ENCODE results near the gene LRRC15. TPM values are rescaled to one million over a fixed set of nuclear protein-coding genes. Genes with fewer than 3 reads are reported as not detected.
A peak's percentile ranks its signal among the peaks of the same experiment; 100 is the strongest.

LRRC15 gene
- polyA plus RNA-seq, 2 of the 4 experiments (the other 2 are of a cell fraction): 0.05 to 0.14 TPM

- Histone ChIP-seq H3K4me1 (peaks cover 63% of the 10 kb centered on the region), H3K27ac (peak overlapping the region; percentile 78 to 88), H3K4me2 (peak overlapping the region; percentile 80), H3K9me3 (no peaks in the 10 kb centered on the region), H3K4me3 (peak overlapping the region; percentile 43; the same call in 2 of the 3 replicates)
- POLR2A ChIA-PET: interaction anchor here (1.0 to 2.1 kb wide), 7 partner anchors 8 to 651 kb away, joined by 4 to 14 read pairs (median 6); partner anchors contain the start of gene HES1
- DNase-seq (ENCODE audit: low read depth in 1 of 2, low spot score in 1 of 2): peak in 1 of 2 experiments; percentile 33
- TF ChIP-seq FOXS1 (CRISPR knock-in tag; IDR thresholded peaks at IDR 0.05) (no peak), ZFP36 (IDR thresholded peaks at IDR 0.05; ENCODE audit: borderline replicate concordance, partially characterized antibody) (no peak), CBX8 (IDR thresholded peaks at IDR 0.05) (no peak)
- ATAC-seq: peak; percentile 40 to 57
- 46% methylated on average over 16 of the region's 17 CpGs for WGBS (ENCODE audit: missing lambda C conversion rate)
- no peak for FAIRE-seq
- CTCF ChIA-PET: interaction anchor here (0.6 to 8.9 kb wide), 77 partner anchors 8 to 714 kb away, joined by 3 to 213 read pairs (median 5); partner anchors contain the start of gene HES1
Measured at GRCh38 chr3:194315965-194316361, 53.6 kb downstream of the LRRC15 start.

DNA sequence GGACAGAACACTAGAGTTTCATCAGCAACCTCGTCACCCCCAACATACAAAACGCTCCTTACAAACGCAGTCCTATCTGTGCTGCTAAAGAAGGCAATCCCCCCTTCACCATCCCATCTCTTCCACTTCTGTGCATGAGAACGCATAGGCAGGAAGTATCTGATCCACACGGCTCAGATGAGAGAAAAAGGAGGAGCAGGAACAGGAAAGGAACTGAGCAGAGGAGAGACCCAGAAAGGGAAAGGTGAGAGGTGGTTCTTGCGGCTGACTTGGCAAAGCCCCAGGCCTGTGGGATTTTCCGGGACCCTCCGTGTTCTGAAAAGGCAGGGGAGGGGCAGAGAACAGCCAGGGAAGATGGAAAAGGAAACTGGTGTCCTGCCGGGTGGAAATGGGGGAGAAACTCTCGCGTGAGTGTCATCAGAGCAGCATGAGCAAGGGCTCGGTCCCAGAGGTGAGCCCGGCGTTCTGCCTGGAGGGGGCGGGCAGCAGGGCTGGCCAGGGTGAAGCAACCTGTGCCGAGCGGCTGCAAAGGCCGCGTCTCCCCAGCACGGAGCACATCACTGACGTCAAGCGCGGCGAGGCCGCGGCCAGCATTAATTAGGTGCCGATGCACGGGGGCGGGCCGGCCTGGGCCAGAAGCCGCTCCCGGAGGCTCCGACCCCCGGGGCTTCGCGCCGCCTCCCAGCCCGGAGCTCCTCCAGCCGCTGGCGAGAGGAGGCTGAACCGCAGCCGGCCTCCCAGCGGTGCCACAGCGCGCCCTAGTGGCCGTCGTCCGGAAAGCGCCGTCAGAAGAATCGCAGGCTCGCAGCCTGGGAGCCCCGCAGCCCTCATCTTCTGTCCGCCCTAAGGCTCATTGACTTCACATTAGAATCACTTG lies 54.2 kb downstream of the LRRC15 start:
- no peaks in the 10 kb centered on the region for H3K9me3 ChIP-seq
- ChIA-PET POLR2A (interaction anchor here (1.0 to 2.1 kb wide), 7 partner anchors 9 to 650 kb away, joined by 4 to 14 read pairs (median 6); partner anchors contain the start of gene HES1), CTCF (interaction anchor here (0.6 to 8.9 kb wide), 90 partner anchors 8 to 714 kb away, joined by 3 to 213 read pairs (median 4); partner anchors contain the start of gene HES1)
- DNase-seq (ENCODE audit: low read depth in 1 of 2, low spot score in 1 of 2) (peak; percentile 72 to 86), FAIRE-seq (no peak), ATAC-seq (peak; percentile 86 to 89)
- WGBS (ENCODE audit: missing lambda C conversion rate): 15% methylated on average over 17 of the region's 54 CpGs
- H3K4me1 ChIP-seq: peaks cover 56% of the 10 kb centered on the region
- H3K4me2 ChIP-seq: peak overlapping the region; percentile 80
- H3K27ac ChIP-seq: peak overlapping the region; percentile 78 to 88
- peak overlapping the region; percentile 43 for H3K4me3 ChIP-seq
- TF ChIP-seq EHF (CRISPR knock-in tag; IDR thresholded peaks at IDR 0.05): no peak
- no peak for TF ChIP-seq BHLHE40 (IDR thresholded peaks at IDR 0.05; ENCODE audit: low read depth, low read length)
- peak; percentile 91 for TF ChIP-seq ZFP36 (IDR thresholded peaks at IDR 0.05; ENCODE audit: borderline replicate concordance, partially characterized antibody)
- TF ChIP-seq, protein P1, sequence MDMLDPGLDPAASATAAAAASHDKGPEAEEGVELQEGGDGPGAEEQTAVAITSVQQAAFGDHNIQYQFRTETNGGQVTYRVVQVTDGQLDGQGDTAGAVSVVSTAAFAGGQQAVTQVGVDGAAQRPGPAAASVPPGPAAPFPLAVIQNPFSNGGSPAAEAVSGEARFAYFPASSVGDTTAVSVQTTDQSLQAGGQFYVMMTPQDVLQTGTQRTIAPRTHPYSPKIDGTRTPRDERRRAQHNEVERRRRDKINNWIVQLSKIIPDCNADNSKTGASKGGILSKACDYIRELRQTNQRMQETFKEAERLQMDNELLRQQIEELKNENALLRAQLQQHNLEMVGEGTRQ (IDR thresholded peaks at IDR 0.05): no peak
- TF ChIP-seq EP300 (IDR thresholded peaks at IDR 0.05): peak in 1 of 2 experiments; percentile 54; a peak in 1 of 5 replicates
- TF ChIP-seq RNF2 (IDR thresholded peaks at IDR 0.05; ENCODE audit: borderline replicate concordance, low read depth): no peak
- no peak for TF ChIP-seq HOXB5 (CRISPR knock-in tag; IDR thresholded peaks at IDR 0.05)
- no peak for TF ChIP-seq ZNF302 (CRISPR knock-in tag; IDR thresholded peaks at IDR 0.05)
- TF ChIP-seq HOXA7 (CRISPR knock-in tag; IDR thresholded peaks at IDR 0.05): 0 out of 2 replicates have a peak, but pooled peaks have one; percentile 62
- TF ChIP-seq POLR2AphosphoS2 (conservative IDR thresholded peaks at IDR 0.05; ENCODE audit: low read length): 0 out of 2 replicates have a peak, but pooled peaks have one; percentile 50
- TF ChIP-seq EHMT2 (IDR thresholded peaks at IDR 0.05; ENCODE audit: low read depth): no peak
- TF ChIP-seq, protein P2, sequence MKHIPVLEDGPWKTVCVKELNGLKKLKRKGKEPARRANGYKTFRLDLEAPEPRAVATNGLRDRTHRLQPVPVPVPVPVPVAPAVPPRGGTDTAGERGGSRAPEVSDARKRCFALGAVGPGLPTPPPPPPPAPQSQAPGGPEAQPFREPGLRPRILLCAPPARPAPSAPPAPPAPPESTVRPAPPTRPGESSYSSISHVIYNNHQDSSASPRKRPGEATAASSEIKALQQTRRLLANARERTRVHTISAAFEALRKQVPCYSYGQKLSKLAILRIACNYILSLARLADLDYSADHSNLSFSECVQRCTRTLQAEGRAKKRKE (CRISPR knock-in tag; IDR thresholded peaks at IDR 0.05; ENCODE audit: low read depth): no peak
- TF ChIP-seq CBX8 (IDR thresholded peaks at IDR 0.05): no peak
- TF ChIP-seq GATA3 (IDR thresholded peaks at IDR 0.05; ENCODE audit: borderline replicate concordance): no peak; the same call in 1 of the 2 replicates
- no peak for TF ChIP-seq ZSCAN20 (CRISPR knock-in tag; IDR thresholded peaks at IDR 0.05)
- TF ChIP-seq REST (IDR thresholded peaks at IDR 0.05): no peak
- no peak for TF ChIP-seq ESRRA (IDR thresholded peaks at IDR 0.05; ENCODE audit: borderline replicate concordance, low read length)
- TF ChIP-seq PHF8 (IDR thresholded peaks at IDR 0.05; ENCODE audit: borderline replicate concordance, low read depth): no peak
- TF ChIP-seq HMGXB4 (CRISPR knock-in tag; IDR thresholded peaks at IDR 0.05; ENCODE audit: borderline replicate concordance): no peak
- no peak for TF ChIP-seq TFCP2L1 (CRISPR knock-in tag; IDR thresholded peaks at IDR 0.05)
- TF ChIP-seq RARB (CRISPR knock-in tag; IDR thresholded peaks at IDR 0.05): no peak
- TF ChIP-seq FOXS1 (CRISPR knock-in tag; IDR thresholded peaks at IDR 0.05): no peak
- TF ChIP-seq HEYL (CRISPR knock-in tag; IDR thresholded peaks at IDR 0.05): no peak
- peak; percentile 38 to 56; a peak in 3 of 5 replicates for TF ChIP-seq JUN (IDR thresholded peaks at IDR 0.05)
- TF ChIP-seq FOSL2 (IDR thresholded peaks at IDR 0.05): no peak
- 0 out of 2 replicates have a peak, but pooled peaks have one; percentile 10 for TF ChIP-seq FOSL2 (CRISPR knock-in tag; IDR thresholded peaks at IDR 0.05)
- no peak for TF ChIP-seq FOSB (CRISPR knock-in tag; IDR thresholded peaks at IDR 0.05)
- TF ChIP-seq POLR2A (IDR thresholded peaks at IDR 0.05; ENCODE audit: low read length): no peak
